Measurements from ENCODE around the gene ITPR3.

ITPR3 gene

DNA sequence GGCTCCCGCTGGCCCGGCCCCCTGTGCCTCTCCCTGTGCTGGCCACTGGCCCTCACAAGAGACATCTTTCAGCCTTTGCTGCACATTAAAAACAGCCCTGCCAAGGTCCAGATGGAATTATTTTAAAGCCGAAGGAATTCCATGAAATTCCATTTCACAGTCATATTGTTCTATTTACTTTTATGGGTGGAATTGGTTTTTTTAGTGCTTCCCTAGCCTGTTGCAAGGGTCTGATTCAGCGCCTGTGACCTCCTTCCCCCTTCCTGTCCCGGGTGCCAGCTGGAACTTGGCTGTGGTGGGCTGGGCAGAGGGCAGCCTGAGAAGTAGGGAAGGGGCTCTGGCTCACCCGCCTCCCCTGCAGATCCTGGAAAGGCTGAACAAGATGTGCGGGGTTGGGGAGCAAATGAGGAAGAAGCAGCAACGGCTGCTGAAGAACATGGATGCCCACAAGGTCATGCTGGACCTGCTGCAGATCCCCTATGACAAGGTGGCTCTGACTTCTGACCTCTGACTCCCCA, 56.1 kb downstream of the ITPR3 start:
- TF ChIP-seq, protein P1, sequence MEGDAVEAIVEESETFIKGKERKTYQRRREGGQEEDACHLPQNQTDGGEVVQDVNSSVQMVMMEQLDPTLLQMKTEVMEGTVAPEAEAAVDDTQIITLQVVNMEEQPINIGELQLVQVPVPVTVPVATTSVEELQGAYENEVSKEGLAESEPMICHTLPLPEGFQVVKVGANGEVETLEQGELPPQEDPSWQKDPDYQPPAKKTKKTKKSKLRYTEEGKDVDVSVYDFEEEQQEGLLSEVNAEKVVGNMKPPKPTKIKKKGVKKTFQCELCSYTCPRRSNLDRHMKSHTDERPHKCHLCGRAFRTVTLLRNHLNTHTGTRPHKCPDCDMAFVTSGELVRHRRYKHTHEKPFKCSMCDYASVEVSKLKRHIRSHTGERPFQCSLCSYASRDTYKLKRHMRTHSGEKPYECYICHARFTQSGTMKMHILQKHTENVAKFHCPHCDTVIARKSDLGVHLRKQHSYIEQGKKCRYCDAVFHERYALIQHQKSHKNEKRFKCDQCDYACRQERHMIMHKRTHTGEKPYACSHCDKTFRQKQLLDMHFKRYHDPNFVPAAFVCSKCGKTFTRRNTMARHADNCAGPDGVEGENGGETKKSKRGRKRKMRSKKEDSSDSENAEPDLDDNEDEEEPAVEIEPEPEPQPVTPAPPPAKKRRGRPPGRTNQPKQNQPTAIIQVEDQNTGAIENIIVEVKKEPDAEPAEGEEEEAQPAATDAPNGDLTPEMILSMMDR (IDR thresholded peaks at IDR 0.05; ENCODE audit: insufficient read depth, low read depth, low read length, missing control alignments), result no peak
- DNase-seq (ENCODE audit: low read depth), result no peak
- H3K4me3 ChIP-seq (ENCODE audit: low read length), result no peak overlapping the region

DNA sequence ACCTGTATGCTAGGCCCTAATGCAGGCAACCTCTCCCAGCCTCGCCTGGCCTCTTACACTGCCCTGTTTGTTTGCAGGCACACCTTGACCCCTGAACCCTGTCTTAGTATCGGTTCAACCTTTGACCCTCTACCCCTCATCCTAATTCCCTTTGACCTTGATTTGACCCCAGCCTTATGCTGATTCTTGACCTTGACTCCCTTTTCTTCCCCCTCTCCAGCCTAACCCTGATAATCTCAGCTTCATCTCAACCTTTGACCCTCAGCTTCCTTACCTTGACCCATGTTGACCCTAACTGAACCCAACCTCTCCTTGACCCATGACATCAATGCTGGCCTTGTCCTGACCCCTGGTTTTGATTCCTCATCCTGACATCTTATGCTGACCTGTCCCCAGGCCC, 56.6 kb downstream of the ITPR3 start:
- DNase-seq (ENCODE audit: low read depth), result no peak
- TF ChIP-seq, protein P1 (IDR thresholded peaks at IDR 0.05; ENCODE audit: insufficient read depth, low read depth, low read length, missing control alignments), result no peak
- H3K4me3 ChIP-seq (ENCODE audit: low read length), result no peak overlapping the region

- DNase-seq (ENCODE audit: low read depth), result no peak
- TF ChIP-seq, protein P1 (IDR thresholded peaks at IDR 0.05; ENCODE audit: insufficient read depth, low read depth, low read length, missing control alignments), result no peak
- H3K4me3 ChIP-seq (ENCODE audit: low read length), result no peak overlapping the region
These were observed 57.3 kb downstream of the ITPR3 start for GRCh38 chr6:33678233-33678931.

- DNase-seq (ENCODE audit: low read depth), result no peak
- TF ChIP-seq, protein P1 (IDR thresholded peaks at IDR 0.05; ENCODE audit: insufficient read depth, low read depth, low read length, missing control alignments), result no peak
- H3K4me3 ChIP-seq (ENCODE audit: low read length), result no peak overlapping the region
These were observed 57.9 kb downstream of the ITPR3 start for GRCh38 chr6:33678932-33679490.

DNA sequence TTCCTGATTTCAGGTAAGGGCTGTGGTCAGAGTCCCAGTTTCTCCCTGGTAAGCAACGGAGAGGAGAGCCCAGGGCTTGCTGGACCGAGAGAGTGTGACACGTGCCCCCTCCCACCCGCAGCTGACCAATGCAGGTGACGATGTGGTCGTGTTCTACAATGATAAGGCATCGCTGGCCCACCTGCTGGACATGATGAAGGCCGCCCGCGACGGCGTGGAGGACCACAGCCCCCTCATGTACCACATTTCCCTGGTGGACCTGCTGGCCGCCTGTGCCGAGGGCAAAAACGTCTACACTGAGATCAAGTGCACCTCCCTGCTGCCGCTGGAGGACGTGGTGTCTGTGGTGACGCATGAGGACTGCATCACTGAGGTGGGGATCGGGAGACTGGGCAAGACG, 58.6 kb downstream of the ITPR3 start:
- no peak for DNase-seq (ENCODE audit: low read depth)
- H3K4me3 ChIP-seq (ENCODE audit: low read length), result no peak overlapping the region
- TF ChIP-seq, protein P1 (IDR thresholded peaks at IDR 0.05; ENCODE audit: insufficient read depth, low read depth, low read length, missing control alignments), result no peak

DNA sequence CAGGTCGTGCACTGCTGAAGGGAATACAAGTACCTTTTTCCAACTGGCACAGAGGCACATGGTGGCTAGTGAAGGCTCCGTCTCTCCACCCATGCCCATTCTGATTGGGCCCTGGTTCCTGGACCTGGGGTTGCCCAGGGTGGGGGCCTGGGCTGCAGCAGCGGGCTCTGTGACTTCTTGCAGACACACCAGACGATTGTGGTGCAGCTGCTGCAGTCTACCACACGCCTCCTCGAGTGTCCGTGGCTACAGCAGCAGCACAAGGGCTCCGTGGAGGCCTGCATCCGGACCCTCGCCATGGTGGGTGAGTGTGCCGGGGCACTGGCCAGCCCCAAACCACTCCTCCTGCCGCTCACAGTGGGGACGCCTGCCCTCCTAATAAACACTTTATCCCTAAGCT, 61.2 kb downstream of the ITPR3 start:
- DNase-seq (ENCODE audit: low read depth), result no peak
- H3K4me3 ChIP-seq (ENCODE audit: low read length), result no peak overlapping the region
- TF ChIP-seq, protein P1 (IDR thresholded peaks at IDR 0.05; ENCODE audit: insufficient read depth, low read depth, low read length, missing control alignments), result no peak
